Stimulated activated CD8-positive, alpha-beta memory T cell treated with anti-CD3 and anti-CD28 coated beads, Interleukin-15, amount 100 ng/mL, for 48 hours (primary cell): ENCODE data around the gene POLR2E.
"Not testable (repeated sequence)": the region's sequence is repeated elsewhere in the genome, so short reads cannot be mapped to it uniquely, and the experiment has no call there.

Experiments
- DNase-seq, 2 donors: peaks; one replicate each; pipeline ENCODE4 v3.0.0-alpha.2; 2020; ENCODE audit warnings: low read depth in 2 of 2

POLR2E gene

GRCh38 chr19:1094978-1095701 is at the start of gene POLR2E:
Gene POLR2E (minus strand): TSS chr19:1095375. CDS start chr19:1095315, 60 bp downstream.
- DNase-seq = peak; percentile 93 to 96

- no peak for DNase-seq
These were observed 49.6 kb upstream of the POLR2E start for GRCh38 chr19:1144741-1145140.

GRCh38 chr19:1143828-1144399 is 48.7 kb upstream of the POLR2E start:
- DNase-seq = no peak

- no peak for DNase-seq
These were observed 46.8 kb upstream of the POLR2E start for GRCh38 chr19:1141944-1142343.

DNA sequence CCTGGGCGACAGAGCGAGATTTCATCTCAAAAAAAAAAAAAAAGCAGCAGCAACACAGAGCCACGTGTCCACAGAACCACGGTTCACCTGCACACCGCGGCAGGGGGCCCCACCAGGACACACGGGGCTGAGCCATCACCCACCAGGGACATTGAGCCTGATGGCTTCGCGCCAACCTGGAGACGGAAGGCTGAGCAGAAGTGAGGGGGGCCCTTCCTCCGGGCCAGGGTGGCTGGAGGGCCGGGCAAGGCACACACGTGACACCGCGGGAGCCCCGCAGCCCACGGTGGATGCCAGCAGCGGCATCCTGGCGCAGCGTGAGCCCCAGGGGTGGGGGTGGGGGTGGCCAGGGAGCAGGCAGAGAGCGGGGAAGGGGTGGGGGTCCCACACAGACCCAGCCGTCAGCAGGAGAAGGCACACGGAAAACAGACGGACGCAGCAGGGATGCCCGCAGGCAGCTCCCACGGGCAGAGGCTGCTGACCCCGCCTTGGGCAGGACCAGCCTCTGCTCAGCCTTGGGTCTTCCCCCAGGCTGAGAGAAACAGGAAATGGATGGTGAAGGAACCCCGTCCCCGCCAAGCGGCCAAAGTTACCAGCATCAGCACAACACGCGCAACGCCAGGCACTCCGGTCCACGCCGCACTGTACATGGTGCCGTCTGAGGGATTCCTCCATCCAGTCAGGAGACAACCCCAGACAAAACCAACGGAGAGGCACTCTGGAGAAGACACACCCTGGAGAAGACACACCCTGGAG is 45.3 kb upstream of the POLR2E start:
- no peak for DNase-seq

GRCh38 chr19:1139126-1139525 is 44.0 kb upstream of the POLR2E start:
- DNase-seq = no peak

DNA sequence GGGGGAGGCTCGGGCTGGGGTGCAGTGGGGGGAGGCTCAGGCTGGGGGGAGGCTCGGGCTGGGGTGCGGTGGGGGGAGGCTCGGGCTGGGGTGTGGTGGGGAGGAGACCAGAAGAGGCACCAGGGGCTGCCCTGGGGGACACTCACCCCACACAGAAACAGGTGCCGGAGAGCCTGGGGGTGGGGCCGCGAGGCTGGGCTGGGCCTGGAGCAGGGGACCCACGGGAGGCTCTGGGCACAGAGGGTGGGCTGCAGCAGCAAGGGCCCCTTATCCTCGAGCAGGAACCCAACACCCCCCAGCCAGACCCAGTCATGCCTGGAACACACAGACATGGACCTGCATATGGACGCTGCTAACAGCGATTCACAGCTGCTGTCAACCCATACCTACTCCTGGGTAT is 42.9 kb upstream of the POLR2E start:
- DNase-seq = no peak

- DNase-seq = no peak
These were observed 41.6 kb upstream of the POLR2E start for GRCh38 chr19:1136621-1137317.

DNA sequence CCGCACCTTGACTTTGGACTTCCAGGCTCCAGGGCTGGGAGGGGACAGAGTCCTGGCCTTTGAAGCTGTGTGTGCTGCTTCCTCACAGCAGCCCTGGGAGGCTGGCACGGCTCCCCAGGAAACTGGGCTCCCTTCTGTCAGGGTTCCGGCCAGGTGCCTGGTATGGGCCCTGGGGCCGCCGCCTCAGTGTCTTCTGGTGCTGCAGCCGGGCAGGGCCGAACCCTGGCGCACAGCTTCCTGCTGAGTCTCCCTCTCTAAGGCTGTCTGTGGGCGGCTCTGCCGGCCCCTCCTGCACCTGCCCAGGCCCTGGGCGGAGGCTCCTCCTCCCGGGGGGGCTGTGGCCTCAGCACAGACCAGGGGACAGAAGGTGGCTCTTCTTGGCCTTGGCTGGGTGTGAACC is 41.0 kb upstream of the POLR2E start:
- DNase-seq = no peak

DNA sequence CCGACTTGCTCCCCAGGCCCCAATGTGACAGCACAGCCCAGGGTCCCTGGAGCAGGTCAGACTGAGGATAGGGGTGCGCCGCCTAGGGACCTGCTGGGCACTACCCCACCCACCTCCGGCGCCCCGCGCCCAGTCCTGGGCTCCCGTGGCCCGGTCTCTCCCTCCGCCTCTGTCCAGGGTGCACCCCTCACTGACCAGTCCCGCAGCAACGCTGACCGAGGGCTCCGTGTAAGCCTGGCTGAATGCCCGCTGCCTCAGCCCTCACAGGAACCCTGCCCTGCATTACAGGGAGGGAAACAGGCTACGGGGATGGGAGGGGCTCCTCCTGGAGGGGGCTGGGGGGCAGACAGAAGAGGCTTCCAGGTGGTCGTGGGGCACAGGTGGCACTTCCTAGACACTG is 40.3 kb upstream of the POLR2E start:
- DNase-seq = no peak

GRCh38 chr19:1134431-1134830 is 39.3 kb upstream of the POLR2E start:
- DNase-seq = no peak

GRCh38 chr19:1133471-1133929 is 38.3 kb upstream of the POLR2E start:
- peak; percentile 77 to 81 for DNase-seq

GRCh38 chr19:1132552-1133383 is 37.6 kb upstream of the POLR2E start:
- peak; percentile 20 to 37 for DNase-seq

- peak; percentile 83 to 88 for DNase-seq
These were observed 36.8 kb upstream of the POLR2E start for GRCh38 chr19:1131718-1132551.

DNA sequence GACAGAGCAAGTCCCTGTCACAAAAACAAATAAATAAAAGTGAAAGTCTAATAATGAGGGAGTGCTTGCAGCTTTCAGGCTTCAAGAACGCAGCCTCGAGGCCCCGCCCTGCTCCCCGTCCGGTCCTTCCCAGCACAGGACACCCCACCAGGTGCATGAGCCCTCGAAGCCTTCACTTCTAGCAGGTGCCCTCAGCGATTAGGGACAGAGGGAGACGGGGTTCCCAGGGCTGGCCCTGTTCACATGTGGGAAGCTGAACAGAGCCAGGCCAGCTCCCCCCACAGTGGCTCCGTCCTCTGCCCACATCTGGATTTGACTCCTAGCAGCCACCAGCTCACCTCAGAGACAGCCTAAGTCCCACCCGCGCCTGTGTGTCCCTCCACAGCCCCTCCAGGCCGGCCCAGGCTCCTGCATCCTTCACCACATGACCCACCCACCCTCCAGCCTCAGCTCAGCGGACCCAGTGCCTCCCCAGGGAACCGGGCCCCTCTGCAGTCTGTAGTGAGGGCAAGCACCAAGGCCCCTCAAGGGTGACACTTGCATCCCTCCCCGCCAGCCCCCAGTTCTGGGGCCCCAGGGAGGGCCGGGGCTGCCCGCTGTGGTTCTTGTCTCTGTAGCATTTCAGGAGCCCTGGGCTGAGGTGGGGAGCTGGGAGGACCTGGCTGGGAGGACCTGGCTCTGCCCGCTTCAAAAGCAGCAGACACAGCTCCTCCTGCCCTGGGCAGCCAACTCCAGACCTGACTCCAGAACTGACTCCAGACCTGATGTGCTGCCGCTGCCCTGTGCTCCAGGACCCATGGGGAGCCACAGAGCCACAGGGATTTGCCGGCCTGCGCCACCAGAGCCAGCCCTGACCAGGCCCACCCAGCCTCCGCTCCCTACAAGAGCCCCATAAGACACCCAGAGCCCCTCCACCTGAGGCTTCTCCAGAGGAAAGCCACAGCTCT is 35.9 kb upstream of the POLR2E start:
- no peak for DNase-seq

DNA sequence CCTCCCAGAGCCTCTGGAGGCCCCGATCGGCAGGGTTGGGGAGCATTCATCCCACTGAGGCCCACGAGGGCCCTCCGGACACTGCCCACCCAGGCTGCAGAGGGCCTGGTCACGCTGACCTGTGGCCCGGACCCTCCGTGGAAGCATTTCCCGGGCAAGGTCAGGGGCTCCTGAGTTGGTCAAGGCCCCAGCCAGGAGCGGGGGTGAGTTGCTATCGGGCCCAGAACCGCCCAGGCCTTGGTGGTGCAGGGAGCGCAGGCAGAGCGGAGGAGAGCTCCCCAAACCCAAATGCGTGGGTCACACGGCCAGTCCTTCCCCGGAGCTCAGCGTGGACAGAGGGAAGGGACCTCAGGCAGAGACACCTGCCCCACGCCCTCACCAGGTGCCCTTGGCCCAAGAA is 34.4 kb upstream of the POLR2E start:
- DNase-seq = no peak

DNA sequence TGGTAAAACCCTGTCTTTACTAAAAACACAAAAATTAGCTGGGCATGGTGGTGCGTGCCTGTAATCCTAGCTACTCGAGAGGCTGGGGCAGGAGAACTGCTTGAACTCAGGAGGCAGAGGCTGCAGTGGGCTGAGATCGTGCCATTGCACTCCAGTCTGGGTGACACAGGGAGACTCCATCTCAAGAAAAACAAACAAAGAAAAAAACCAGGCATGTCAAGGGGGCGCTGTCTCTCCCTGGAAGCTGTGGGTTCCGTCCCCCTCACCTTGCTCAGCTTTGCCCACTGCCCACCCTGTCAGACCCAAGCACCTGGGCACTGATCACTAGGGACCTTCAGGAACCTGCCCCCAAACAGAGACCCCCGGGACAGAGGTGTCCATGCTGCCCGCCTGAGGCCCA is 33.9 kb upstream of the POLR2E start:
- not testable (repeated sequence) for DNase-seq

DNA sequence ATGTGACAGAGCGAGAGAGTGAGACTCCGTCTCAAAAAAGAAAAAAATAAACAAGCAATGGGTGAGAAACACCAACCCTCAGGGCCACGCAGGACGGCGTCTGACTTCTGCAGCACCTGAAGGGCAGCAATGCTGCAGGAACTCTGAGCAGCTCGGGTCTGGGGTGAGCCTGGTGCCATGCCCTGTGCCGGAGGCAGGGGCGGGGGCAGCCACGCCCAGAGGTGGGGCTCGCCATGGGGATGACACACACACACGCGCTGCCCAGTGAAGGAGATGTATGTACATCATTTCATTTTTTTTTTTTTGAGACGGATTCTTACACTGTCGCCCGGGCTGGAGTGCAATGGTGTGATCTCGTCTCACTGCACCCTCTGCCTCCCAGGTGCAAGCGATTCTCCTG is 32.9 kb upstream of the POLR2E start:
- DNase-seq = no peak
